Prostate gland (tissue), 2 donors: Measurements from ENCODE around the gene EFNA2. TPM values are rescaled to one million over a fixed set of nuclear protein-coding genes. Genes with fewer than 3 reads are reported as not detected.

ENCODE experiments used
- DNase-seq: peaks from one replicate; pipeline ENCODE4 v3.0.0-alpha.2; 2019; ENCODE audit warnings: low spot score
- H3K27ac ChIP-seq, 2 donors: fragments of 200-600 bp; sonication (generic); 2 replicates each; pipeline ENCODE4 v1.5.1; 2017 to 2019
- H3K27me3 ChIP-seq: fragments of 200-600 bp; sonication (generic); replicated peaks from 2 replicates; pipeline ENCODE4 v1.5.1; 2019; ENCODE audit not compliant: insufficient read depth
- H3K36me3 ChIP-seq, 2 donors: fragments of 200-600 bp; sonication (generic); 1 replicate in 1 of 2; 2 replicates in 1 of 2; pipeline versions ENCODE4 v1.5.1 to v1.8.1; 2017 to 2019
- H3K4me1 ChIP-seq: fragments of 200-600 bp; sonication (generic); replicated peaks from 2 replicates; pipeline ENCODE4 v1.5.1; 2019
- H3K4me3 ChIP-seq, 2 donors: fragments of 200-600 bp; sonication (generic); 2 replicates each; pipeline ENCODE4 v1.5.1; 2017 to 2019
- H3K9me3 ChIP-seq: fragments of 200-600 bp; sonication (generic); 2 replicates; pipeline ENCODE4 v1.5.1; 2017
- POLR2A ChIP-seq: fragments of 450-650 bp; IDR thresholded peaks from one replicate; pipeline ENCODE4 v1.6.1; 2016; ENCODE audit warnings: antibody characterized with exemption, mild to moderate bottlenecking
- POLR2AphosphoS5 ChIP-seq: sonication (generic); formaldehyde crosslinking; IDR thresholded peaks from one replicate; pipeline ENCODE4 v1.6.1; 2017; ENCODE audit warnings: antibody characterized with exemption
- whole genome bisulfite sequencing: methylation state at CpG from one replicate; pipeline ENCODE4 v1.1.5; 2018; 5-methylcytosine and 5-hydroxymethylcytosine counted together
- intact Hi-C: fragments of 100-400 bp; cut with DNase I; formaldehyde crosslinking; loops from one replicate; pipeline ENCODE4 v1.14.2; 2022
- total RNA-seq, 2 donors: library from RNA; depleted of rRNA; stranded (reverse); fragments of >200 nt; gene quantifications; one replicate each; pipeline ENCODE4 v1.1.0, GENCODE V29; 2016
- TF ChIP-seq, protein P1 (sequence below), 4 experiments: fragments of 200-600 bp in 2 of 4; fragments of 450-650 bp in 2 of 4; sonication (generic) in 2 of 4; IDR thresholded peaks; 1 replicate in 3 of 4; 2 replicates in 1 of 4; pipeline ENCODE4 v1.5.1; 2016 to 2019; ENCODE audit warnings: antibody characterized with exemption in 4 of 4, mild to moderate bottlenecking in 2 of 4, moderate library complexity in 2 of 4

The EFNA2 gene
- total RNA-seq, 2 donors from 2014 or later, result not detected

DNA sequence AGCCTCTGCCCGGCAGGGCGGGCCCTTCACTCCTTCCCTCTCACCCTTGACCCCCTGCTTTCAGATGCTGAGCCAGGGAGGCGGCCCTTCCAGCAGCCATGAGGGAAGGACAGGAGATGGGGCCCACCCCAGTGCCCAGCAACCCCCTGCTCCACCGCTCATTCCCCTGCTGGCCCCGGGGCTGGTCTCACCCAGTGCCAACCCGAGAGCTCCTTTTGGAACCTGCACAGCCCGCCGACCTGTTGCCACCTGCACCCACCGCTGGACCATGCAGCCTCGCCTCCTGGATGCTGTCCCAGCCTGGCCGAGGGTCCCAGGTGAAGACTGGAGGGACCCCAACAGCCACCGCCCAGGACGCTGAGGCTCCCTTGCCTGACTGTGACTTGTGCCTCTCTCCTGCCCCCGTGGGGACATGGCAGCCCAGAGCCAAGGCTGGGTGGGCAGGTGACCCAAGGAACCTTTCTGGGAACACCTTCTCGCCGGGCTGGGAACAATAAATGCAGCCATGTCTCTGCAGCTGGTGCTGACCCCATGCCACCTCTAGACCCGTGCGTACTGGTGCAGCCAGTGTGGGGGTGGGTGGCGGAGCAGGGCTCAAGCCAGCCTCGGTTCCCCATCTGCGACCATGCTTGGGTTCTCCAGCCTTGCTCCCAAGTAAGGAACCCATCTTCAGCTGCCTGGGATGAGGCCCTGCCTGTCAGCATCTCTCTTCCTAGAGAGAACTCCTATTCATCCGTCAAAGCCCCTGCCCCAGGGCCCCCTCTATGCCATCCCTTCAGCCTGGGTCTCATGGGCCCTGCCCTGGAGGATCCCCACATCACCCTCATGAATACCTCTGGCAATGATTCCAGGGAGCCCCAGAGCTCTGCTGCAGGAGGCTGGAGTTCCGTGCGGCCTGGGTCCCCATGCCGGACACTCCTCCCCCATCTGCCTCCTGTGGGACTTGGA is 6.7 kb upstream of the EFNA2 start:
- intact Hi-C loops, result loop anchor here (5.0 to 10.0 kb wide), 4 partner anchors 78 to 223 kb away; partner anchors contain the start of genes DAZAP1, GAMT and RPS15
- no peak overlapping the region for H3K27ac ChIP-seq
- H3K4me3 ChIP-seq, result no peak overlapping the region
- H3K27me3 ChIP-seq, result no peaks in the 10 kb centered on the region
- no peaks in the 10 kb centered on the region for H3K9me3 ChIP-seq
- DNase-seq, result no peak
- H3K4me1 ChIP-seq, result peaks cover 20% of the 10 kb centered on the region
- peaks cover 7 to 8% of the 10 kb centered on the region in 2 donors for H3K36me3 ChIP-seq
- WGBS, result 89% methylated on average over 23 of the region's 25 CpGs
- TF ChIP-seq POLR2A, result no peak
- TF ChIP-seq, protein P1, sequence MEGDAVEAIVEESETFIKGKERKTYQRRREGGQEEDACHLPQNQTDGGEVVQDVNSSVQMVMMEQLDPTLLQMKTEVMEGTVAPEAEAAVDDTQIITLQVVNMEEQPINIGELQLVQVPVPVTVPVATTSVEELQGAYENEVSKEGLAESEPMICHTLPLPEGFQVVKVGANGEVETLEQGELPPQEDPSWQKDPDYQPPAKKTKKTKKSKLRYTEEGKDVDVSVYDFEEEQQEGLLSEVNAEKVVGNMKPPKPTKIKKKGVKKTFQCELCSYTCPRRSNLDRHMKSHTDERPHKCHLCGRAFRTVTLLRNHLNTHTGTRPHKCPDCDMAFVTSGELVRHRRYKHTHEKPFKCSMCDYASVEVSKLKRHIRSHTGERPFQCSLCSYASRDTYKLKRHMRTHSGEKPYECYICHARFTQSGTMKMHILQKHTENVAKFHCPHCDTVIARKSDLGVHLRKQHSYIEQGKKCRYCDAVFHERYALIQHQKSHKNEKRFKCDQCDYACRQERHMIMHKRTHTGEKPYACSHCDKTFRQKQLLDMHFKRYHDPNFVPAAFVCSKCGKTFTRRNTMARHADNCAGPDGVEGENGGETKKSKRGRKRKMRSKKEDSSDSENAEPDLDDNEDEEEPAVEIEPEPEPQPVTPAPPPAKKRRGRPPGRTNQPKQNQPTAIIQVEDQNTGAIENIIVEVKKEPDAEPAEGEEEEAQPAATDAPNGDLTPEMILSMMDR (IDR thresholded peaks at IDR 0.05), result no peak
- TF ChIP-seq POLR2AphosphoS5, result no peak

DNA sequence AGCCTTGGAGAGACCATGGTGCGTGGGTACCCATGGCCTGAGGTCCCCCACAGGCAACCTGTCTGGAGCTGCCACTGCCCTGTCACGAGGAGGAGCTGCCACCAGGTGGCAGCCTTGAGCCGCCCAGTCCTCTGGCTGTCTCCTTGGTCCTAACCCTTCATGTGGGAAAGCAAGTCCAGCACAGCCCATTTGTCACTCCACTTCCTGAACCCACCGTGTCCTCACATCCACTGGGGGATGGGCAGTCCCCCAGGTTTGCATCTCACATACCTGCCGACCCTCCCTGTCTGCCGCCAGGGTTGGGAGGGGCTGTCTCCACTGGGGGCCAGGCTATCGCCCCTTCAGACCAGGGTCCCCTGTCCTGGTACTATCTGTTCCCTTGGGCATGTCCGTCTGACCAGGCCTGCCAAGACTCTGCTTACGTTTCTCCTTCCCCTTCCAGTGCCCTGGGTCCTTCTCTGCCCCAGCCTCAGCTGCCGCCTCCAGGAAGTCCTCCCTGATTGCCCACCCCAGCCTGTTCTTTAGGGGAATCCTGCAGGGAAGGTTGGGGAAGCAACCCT is 5.8 kb upstream of the EFNA2 start:
- Histone ChIP-seq H3K4me1 (peaks cover 11% of the 10 kb centered on the region), H3K9me3 (no peaks in the 10 kb centered on the region), H3K27ac (no peak overlapping the region), H3K27me3 (no peaks in the 10 kb centered on the region), H3K4me3 (no peak overlapping the region), H3K36me3 (no peaks in the 10 kb centered on the region)
- TF ChIP-seq POLR2AphosphoS5 (peak; percentile 48), POLR2A (no peak)
- TF ChIP-seq, protein P1 (IDR thresholded peaks at IDR 0.05), result peak; percentile 88 to 97 (median 94)
- 32% methylated on average over 9 of the region's 10 CpGs for WGBS
- intact Hi-C loops, result loop anchor here (5.0 to 10.0 kb wide), 4 partner anchors 77 to 222 kb away; partner anchors contain the start of genes DAZAP1, GAMT and RPS15
- peak; percentile 72 for DNase-seq

DNA sequence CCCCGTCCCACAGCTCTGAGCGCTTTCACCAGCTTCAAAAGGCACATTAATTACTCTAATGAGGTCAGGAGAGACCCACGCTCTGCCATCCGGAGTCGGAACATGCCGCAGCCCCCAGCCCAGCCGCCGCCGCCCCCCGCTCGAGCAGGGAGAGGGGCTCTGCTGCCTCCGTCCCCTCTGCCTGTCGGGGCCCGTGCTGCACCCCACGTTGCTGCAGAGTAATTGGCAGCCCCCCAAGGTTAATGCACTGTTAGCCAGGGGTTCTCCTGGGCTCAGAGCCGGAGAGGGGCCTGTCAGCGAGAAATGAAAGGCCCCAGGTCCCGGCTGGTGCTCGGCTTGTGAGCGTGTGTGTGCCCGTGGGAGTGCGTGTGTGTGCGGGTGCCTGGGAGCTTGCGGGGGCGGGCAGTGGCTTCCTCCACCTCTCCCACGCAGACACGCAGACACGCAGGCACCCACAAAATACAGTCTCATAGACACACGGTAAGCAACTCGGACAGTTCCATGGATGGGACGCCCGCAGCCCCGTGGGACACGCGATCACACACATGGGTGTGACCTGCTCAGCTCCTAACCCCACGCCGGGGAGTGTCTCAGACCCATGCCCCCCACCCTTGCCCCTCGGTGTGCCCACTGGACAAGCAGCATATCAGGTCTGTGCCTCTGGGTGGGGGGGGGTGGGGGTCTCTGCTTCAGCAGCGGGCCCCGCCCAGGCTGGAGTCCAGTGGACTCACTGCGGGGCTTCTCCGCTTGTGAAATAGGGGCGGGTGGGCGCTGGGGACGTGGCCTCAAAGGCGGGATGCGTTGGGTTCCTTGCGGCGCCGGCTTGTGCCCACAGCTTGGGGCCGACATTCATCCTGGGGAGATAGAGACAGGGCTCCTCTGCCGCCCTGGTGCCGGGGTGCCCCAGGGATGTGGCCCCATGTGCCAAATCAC is 4.8 kb upstream of the EFNA2 start:
- TF ChIP-seq, protein P1 (IDR thresholded peaks at IDR 0.05), result no peak
- TF ChIP-seq POLR2A, result no peak
- TF ChIP-seq POLR2AphosphoS5, result no peak
- Histone ChIP-seq H3K4me1 (peaks cover 8% of the 10 kb centered on the region), H3K4me3 (no peak overlapping the region), H3K27me3 (no peaks in the 10 kb centered on the region), H3K9me3 (no peaks in the 10 kb centered on the region), H3K36me3 (no peaks in the 10 kb centered on the region), H3K27ac (no peak overlapping the region)
- DNase-seq, result no peak
- WGBS, result 88% methylated on average over 49 of the region's 53 CpGs
- intact Hi-C loops, result no loop called here

DNA sequence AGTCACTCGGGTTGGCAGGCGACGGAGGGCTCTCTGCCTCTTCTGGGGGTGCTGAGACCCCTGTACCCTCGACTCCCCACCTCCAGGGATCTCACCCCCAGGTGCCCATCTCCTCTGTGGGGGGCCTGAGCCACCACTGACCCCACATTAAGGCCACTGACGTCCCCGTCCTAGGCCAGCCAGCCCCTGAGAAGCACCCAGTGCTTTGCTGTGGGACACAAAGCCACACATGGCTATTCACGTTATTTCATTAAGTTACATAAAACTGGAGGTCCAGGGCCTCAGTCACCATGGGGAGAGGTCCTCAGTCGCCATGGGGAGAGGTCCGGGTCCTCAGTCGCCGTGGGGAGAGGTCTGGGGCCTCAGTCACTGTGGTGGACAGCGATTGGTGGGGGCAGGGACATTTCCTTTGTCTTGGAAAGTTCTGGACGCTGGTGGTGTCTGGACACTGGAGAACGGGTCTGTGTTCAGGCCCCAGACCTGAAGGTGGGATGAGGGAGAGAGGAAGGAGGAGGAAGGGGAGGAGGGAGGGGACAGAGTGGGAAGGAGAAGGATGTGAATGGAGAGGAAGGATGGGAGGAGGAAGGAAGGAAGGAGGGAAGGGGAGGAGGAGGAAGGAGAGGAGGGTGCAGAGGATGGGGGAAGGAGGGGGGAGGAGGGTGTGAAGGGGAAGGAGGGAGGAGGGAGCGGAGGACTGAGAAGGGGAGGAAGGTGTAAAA is 3.9 kb upstream of the EFNA2 start:
- no peak for DNase-seq
- no peaks in the 10 kb centered on the region for H3K9me3 ChIP-seq
- no peak overlapping the region for H3K27ac ChIP-seq
- H3K4me1 ChIP-seq, result no peaks in the 10 kb centered on the region
- peaks cover under 1% of the 10 kb centered on the region for H3K27me3 ChIP-seq
- TF ChIP-seq, protein P1 (IDR thresholded peaks at IDR 0.05), result no peak
- no peak for TF ChIP-seq POLR2AphosphoS5
- no peak for TF ChIP-seq POLR2A
- no peak overlapping the region for H3K4me3 ChIP-seq
- intact Hi-C loops, result no loop called here
- no peaks in the 10 kb centered on the region for H3K36me3 ChIP-seq
- WGBS, result 74% methylated on average over 14 of the region's 15 CpGs
